Frontal cortex (tissue), 4 donors: ENCODE data around the gene GNGT2. TPM values are rescaled to one million over a fixed set of nuclear protein-coding genes. Genes with fewer than 3 reads are reported as not detected.
"Not testable (repeated sequence)": the region's sequence is repeated elsewhere in the genome, so short reads cannot be mapped to it uniquely, and the experiment has no call there.

Experiments used
- DNase-seq, 2 donors: peaks; one replicate each; pipeline ENCODE4 v3.0.0; 2012; ENCODE audit warnings: low spot score in 2 of 2
- FAIRE-seq: peaks from 2 replicates; lab custom pipeline; 2012; peaks lifted over from hg19 to GRCh38; lab: Jason Lieb, UNC
- total RNA-seq: library from RNA; depleted of rRNA; stranded (reverse); fragments of >200 nt; gene quantifications from one replicate; pipeline ENCODE4 v1.2.3, GENCODE V29; 2014
- donor health status: control.
- donor health status: control.
- donor health status: control.

Gene GNGT2
- total RNA-seq, 1 donor from 2014 or later = not detected

DNA sequence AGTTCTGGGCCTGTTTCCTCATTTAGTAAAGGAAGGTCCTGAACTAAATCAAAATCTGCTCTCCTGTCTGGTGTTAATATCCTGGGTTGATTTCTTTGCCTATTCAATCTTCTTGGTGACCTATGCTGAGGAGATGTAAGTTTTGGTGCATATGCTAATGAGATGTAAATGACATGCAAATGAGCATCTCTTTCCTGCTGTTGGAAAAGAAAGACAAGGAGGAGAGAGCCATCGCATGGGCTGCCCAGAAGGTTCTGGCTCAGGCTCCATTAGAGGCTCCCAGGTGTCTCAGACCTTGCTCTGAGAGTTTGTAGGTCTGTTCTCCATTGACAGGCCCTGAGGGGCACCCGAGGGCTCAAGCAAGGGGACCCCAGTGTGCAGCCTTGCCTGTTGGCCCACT, 3.5 kb upstream of the GNGT2 start:
- DNase-seq (no peak), FAIRE-seq (no peak)

- FAIRE-seq = no peak
- DNase-seq = no peak
These were observed 3.0 kb upstream of the GNGT2 start for GRCh38 chr17:49213399-49213798.

- DNase-seq (peak in 1 of 2 donors; percentile 3), FAIRE-seq (no peak)
These were observed 1.3 kb downstream of the GNGT2 start for GRCh38 chr17:49209061-49209571.

- DNase-seq (no peak), FAIRE-seq (no peak)
These were observed 5.9 kb downstream of the GNGT2 start for GRCh38 chr17:49204516-49204915.

GRCh38 chr17:49203796-49204195, 6.6 kb downstream of the GNGT2 start:
- FAIRE-seq (no peak), DNase-seq (no peak)

DNA sequence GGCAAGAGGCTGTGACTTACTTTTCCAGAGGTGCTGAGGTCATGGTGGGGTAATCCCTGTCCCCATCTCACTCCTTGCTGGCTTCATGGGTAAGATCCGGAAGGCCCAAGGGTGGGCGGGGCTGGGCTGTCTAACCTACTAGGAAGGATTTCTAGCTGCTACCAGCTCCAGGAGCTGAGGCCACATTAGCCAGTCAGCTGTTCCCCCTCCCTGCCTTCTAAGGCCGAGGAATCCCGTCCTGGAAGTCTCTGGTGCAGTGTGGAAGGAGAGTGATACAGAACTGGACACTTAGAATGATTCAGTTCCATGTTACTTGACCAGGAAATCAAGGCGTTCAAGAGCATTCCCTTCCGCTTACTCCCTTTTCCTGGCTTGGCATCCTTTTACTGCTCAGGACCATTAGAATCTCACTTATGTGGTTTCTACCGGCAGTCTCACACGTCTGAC, 8.9 kb downstream of the GNGT2 start:
- DNase-seq = no peak
- FAIRE-seq = no peak

GRCh38 chr17:49200423-49201083, 9.8 kb downstream of the GNGT2 start:
- DNase-seq (no peak), FAIRE-seq (no peak)

DNA sequence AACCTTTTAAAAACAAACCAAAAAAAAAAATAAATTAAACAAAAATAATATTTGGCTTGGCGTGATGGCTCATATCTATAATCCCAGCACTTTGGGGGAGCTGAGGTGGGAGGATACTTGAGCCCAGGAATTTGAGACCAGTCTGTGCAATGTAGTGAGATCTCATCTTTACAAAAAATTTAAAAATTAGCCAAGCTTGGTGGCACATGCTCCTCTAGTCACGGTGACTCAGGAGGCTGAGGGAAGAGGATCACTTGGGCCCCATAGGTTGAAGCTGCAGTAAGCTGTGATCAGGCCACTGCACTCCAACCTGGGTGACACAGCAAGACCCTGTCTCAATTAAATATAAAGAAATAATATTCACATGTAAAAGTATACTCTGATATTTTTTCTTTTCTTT, 12.2 kb downstream of the GNGT2 start:
- DNase-seq (no peak), FAIRE-seq (no peak)

DNA sequence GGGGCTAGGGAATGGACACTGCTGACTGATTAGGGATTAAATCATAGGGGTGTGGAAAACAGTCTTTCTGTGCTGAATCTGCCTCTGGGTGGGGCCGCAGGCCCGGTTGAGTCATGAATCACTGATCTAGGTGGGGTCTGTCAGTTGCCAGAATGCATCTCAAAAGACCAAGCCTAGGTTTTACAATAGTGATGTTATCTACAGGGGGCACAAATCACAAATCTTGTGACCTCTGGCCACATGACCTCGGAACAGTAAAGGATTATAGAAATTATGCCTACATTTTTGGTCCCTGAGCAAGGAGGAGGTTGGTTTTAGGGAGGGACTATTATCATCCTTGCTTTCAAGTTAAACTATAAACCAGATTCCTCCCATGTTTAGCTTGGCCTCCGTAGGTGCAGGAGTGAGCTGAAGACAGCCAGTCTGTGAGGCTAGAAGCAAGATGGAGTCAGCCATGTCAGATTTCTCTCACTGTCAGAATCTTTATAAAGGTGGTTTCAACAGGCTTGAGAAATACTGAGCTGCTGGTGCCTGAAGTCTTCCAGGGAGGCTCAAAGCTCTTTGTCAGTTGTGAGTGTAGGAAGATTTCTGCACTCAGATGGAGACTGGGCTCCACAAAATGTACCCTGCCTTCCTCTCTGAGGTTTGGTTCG, 12.9 kb downstream of the GNGT2 start:
- FAIRE-seq (no peak), DNase-seq (no peak)

GRCh38 chr17:49196520-49196919, 13.9 kb downstream of the GNGT2 start:
- no peak for DNase-seq
- FAIRE-seq = no peak

- DNase-seq (no peak), FAIRE-seq (no peak)
These were observed 14.6 kb downstream of the GNGT2 start for GRCh38 chr17:49195751-49196150.

GRCh38 chr17:49194297-49194607, 16.1 kb downstream of the GNGT2 start:
- DNase-seq = no peak
- no peak for FAIRE-seq

- DNase-seq (peak in 1 of 2 donors; percentile 62), FAIRE-seq (no peak)
These were observed 16.7 kb downstream of the GNGT2 start for GRCh38 chr17:49193513-49194296.

GRCh38 chr17:49191917-49192741, 18.2 kb downstream of the GNGT2 start:
- no peak for FAIRE-seq
- peak; percentile 69 to 72 for DNase-seq

DNA sequence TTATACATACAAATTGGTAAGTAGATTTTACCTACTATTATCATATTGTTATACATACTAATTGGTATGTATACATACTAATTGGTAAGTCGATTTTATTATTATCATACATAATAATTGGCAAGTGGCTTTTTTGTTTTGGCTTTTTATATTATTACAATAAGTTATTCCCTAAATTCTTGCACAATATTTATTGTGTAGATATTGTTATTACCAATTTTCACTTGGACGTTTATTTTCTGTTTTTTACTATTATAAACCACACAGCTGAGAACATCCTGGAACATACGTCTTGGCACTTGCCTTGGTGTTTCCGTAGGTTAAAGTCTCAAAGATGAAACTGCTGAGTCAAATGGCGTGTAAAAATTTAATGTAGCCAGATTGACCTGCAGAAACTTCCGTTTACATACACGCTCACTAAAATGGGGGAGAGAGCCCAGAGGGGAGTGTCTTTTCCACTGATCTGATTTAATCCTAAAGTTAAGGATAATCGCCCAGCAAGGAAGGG, 18.9 kb downstream of the GNGT2 start:
- DNase-seq (no peak), FAIRE-seq (no peak)

GRCh38 chr17:49190932-49191331, 19.4 kb downstream of the GNGT2 start:
- DNase-seq (no peak), FAIRE-seq (no peak)

DNA sequence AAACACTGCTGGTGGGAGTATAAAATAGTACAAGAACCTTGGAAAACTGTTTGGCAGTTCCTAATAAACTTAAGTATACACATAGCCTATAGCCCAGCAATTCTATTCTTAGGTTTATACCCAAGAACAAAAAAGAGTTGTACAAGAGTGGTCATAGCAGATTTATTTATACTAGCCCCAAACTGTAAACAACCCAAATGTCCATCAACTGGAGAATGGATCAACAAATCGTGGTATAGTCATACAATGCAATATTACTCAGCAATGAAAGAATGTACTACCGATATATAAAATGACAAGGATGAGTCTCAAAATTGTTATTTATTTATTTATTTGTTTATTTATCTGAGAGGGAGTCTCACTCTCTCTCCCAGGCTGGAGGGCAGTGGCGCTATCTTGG, 23.1 kb downstream of the GNGT2 start:
- no peak for FAIRE-seq
- no peak for DNase-seq

GRCh38 chr17:49185381-49185780, 25.0 kb downstream of the GNGT2 start:
- not testable (repeated sequence) for DNase-seq, FAIRE-seq

DNA sequence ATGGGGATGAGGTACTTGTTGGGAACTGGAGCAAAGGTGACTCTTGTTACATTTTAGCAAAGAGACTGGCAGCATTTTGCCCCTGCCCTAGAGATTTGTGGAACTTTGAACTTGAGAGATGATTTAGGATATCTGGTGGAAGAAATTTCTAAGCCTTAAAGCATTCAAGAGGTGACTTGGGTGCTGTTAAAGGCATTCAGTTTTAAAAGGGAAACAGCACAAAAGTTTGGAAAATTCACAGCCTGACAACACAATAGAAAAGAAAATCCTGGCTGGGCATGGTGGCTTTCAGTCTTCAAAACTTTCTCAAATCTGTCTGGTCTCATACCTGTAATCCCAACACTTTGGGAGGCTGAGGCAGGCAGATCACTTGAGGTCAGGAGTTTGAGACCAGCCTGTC, 25.9 kb downstream of the GNGT2 start:
- not testable (repeated sequence) for FAIRE-seq, DNase-seq

DNA sequence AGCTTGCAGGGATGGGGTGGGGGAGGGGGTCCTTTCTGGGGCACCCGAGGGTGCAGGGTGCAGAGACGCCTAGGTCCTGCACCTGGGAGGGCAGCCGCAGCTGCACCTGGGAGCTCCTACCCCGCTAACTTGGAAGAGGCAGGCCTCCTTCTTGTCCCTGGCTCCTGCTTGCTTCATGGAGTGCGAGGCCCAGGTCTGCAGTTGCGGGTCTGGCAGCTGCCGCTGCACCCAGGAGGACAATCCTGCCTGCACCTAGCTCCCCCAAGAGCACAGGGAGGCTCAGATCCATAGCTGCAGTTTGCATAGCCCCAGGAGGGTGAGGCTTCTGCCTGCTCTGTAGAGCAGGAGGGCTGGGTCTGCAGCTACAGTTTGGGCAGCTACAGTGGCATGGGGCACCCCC, 26.6 kb downstream of the GNGT2 start:
- no peak for FAIRE-seq
- DNase-seq = no peak
